ENCODE data around the gene TRAF4.

GRCh38 chr17:28726627-28727491 lies 17.0 kb upstream of the TRAF4 start:
- TF ChIP-seq CTCF (conservative IDR thresholded peaks at IDR 0.05; ENCODE audit: low read depth, low read length) (peak; percentile 93), EZH2 (IDR thresholded peaks at IDR 0.05; ENCODE audit: low read length, unreplicated experiment) (no peak)

All from PC-3 (cell line).